Body of pancreas (tissue), 4 donors: Measurements from ENCODE around the gene USP10.

Experiments
- CTCF ChIP-seq, 7 experiments: fragments of 450-650 bp in 4 of 7; fragments of 200-600 bp in 3 of 7; sonication (generic) in 3 of 7; IDR thresholded peaks; one replicate each; pipeline ENCODE4 v1.5.1; 2016 to 2019; ENCODE audit warnings: antibody characterized with exemption in 7 of 7
- POLR2A ChIP-seq, 3 donors: fragments of 450-650 bp; IDR thresholded peaks; one replicate each; pipeline ENCODE4 v1.6.1; 2016; ENCODE audit warnings: antibody characterized with exemption in 3 of 3, mild to moderate bottlenecking in 2 of 3

- TF ChIP-seq CTCF (IDR thresholded peaks at IDR 0.05): no peak
- TF ChIP-seq POLR2A (IDR thresholded peaks at IDR 0.05): no peak
Observed at GRCh38 chr16:84752600-84752999, 52.8 kb downstream of the USP10 start.
